ENCODE measurements around the gene DNMBP.

- no peak for TF ChIP-seq CTCF (IDR thresholded peaks at IDR 0.05)
- no peak for TF ChIP-seq POLR2A (IDR thresholded peaks at IDR 0.05)
Observed at GRCh38 chr10:99999319-100000108, 10.2 kb downstream of the DNMBP start.

Data from thyroid gland (tissue), 4 donors.